ENCODE measurements around the gene FANCC.
A peak's percentile ranks its signal among the peaks of the same experiment; 100 is the strongest.

The FANCC gene

GRCh38 chr9:95142728-95143127 is 174.8 kb downstream of the FANCC start:
- no peak for DNase-seq

GRCh38 chr9:95142315-95142714 is 175.2 kb downstream of the FANCC start:
- DNase-seq: no peak

DNA sequence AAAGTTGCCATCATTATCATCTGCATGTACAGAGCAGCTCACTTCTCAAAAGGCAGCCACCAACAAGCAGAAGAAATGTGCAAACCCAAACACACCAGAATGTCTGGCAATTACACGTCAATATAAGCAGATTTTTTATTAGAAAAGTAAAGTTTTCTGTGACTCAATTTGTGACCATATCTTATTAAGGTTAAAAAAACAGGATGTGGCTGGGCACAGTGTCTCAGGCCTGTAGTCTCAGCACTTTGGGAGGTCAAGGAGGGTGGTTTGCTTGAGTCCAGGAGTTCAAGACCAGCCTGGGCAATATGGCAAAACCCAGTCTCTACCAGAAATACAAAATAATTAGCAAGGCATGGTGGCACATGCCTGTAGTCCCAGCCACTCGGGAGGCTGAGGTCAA is 176.7 kb downstream of the FANCC start:
- no peak for DNase-seq

DNA sequence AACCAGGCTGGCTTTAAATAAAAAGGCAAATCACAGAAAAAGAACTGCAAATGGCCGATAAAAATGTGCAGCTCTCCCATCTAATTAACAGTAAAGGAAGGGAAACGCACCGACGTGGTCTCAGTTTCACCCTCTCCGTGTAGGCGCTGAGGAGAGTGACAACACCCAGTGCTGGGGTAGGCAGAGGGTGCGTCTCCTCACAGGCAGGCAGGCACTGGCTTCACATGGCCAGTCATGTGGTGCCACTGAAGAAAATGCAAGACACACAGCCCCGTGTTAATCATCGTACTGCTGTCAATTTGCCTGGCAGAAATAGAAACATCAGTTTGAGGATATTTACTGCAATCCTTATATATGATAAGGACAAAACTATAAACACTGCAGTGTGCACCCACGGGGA is 178.4 kb downstream of the FANCC start:
- DNase-seq: no peak

- no peak for DNase-seq
These were observed 179.0 kb downstream of the FANCC start for GRCh38 chr9:95138474-95138873.

- no peak for DNase-seq
These were observed 179.8 kb downstream of the FANCC start for GRCh38 chr9:95137587-95138145.

GRCh38 chr9:95135756-95136155 is 181.8 kb downstream of the FANCC start:
- DNase-seq: no peak

- DNase-seq: no peak
These were observed 183.0 kb downstream of the FANCC start for GRCh38 chr9:95134457-95134881.

DNA sequence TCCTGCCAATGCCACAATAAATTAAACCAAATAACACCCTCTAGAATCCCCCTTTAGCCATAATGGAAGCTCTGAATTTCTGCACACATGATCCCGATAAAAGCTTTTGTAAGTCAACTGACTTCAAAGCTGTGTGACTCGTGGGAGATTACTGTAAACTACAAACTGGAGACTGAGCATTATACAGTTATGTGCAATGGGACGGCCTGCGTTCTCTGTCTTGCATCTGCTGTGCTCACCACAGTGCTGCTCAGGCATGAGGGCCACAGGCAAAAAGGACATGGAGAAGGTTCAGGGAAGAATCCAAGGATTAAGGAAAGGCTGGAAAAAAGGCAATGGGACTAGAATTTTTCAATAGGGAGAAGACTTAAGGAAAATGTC is 184.2 kb downstream of the FANCC start:
- no peak for DNase-seq

DNA sequence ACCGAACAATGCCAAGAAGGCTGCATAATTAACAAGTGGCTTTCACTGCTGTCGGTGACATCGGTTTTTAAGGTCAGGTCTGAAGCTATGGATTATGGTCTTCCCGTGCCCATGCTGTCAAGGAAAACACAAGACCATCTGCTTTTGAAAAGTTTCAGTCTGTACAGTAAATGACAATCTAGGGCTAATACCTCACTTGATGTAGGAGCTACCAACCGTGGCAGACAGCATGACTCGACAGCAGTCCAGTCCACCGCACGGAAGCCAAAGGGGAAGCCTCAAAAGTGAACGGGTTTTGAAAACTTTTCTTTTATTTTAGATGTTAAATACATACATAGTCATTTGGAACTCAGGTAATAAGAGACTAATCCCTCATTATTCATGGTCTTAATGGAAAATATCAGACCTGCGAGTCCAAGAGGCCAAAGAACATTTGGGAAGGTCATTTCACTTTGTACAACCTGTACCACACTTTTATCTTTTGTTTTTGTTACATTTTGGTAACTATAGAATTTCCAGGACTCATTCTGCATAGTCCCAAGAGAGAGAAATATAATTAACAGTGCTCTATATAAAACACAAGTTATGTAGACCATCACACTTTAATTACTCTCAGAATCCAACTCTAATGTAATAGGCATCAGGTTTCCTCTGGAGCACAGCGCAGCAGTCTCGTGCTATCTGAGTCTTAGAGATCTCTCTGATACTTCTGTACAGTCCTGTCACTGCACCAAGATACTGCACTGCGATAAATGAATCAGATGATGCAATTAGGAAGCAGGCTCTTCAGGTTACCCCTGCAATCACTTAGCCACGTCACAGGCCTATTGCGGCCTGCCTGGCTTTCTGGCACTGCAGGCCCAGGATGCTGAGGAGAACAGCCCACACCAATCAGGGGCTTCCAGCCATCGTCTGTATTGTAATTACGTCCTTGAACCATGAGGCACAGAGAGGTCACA is 184.9 kb downstream of the FANCC start:
- DNase-seq: no peak

- peak; percentile 66 for DNase-seq
These were observed 186.2 kb downstream of the FANCC start for GRCh38 chr9:95131023-95131943.

- no peak for DNase-seq
These were observed 187.0 kb downstream of the FANCC start for GRCh38 chr9:95130484-95130883.

GRCh38 chr9:95129476-95130291 is 187.8 kb downstream of the FANCC start:
- no peak for DNase-seq

- no peak for DNase-seq
These were observed 189.4 kb downstream of the FANCC start for GRCh38 chr9:95128177-95128524.

GRCh38 chr9:95127249-95128176 is 190.0 kb downstream of the FANCC start:
- DNase-seq: peak; percentile 79

GRCh38 chr9:95126739-95127138 is 190.8 kb downstream of the FANCC start:
- no peak for DNase-seq

DNA sequence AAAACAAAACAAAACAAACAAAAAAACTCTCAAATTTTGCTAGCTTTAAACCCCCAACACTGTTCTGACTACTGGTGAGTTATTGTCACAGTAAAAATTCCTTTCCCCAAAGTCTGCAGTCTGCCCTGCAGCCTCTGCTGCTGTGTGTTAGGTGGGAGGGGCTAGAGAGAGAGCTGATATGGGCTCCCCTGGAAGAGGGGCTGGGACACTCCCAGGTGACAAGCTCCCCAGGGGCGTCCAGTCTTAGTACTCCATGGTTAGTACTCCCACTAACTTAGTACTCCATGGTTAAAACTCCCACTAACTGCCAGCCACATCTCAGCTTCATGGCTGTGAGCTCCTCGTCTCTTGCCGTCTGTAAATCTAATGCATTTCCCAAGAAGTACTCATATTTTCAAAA is 191.9 kb downstream of the FANCC start:
- no peak for DNase-seq

DNA sequence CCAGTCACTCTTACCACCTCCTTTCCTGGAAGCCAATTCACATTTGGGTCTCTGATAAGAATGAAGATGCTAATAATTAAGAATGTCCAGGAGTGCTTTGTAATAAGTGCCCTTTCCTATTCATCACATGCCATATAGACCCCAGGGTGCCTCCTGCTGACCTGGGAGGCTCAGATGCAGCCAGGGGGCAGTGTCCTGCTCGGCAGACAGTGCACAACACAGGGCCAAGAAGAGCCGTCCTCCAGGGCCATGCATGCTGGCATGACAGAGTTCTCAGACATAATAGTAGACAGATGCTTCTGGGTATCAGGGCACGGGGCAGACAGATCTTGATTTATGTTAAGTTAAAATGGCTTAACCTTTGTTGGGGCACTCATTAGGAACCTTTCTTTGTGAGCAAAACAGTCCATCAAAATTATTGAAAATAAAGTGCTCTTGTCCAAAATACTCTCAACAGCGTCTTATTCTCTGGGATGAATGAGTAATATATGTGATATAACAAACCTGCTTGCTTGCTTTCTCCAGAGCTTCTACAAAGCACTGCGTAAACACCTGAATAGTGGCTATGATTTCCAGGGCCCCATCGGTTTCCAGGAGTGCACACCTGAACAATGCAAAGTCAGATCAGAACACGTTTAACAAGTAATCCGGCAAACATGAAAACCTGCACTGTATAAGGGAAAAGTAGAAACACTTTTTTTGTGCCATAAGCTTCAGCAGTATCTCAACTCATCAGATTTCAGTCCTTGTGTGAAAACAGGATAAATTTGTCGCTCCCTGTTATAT is 192.7 kb downstream of the FANCC start:
- no peak for DNase-seq

GRCh38 chr9:95120781-95121370 is 196.6 kb downstream of the FANCC start:
- DNase-seq: no peak

DNA sequence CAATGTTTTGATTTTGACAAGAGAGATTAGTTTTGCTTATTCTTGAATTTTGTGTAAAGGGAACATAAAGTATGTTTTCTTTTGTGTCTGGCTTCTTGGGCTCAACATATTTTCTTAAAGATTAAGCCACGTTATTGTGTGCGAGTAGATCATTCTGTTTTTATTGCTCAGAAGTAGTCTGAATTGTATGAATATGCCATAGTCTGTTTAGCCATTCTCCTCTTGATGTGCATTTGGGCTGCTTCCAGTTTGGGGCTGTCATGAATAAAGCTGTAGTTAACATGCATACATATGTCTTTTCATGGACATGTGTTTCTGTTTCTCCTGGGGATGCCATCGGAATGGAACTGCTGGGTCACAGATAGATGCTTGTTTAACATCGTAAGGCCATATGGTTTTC is 198.9 kb downstream of the FANCC start:
- peak; percentile 87 for DNase-seq
